IPS-NIHi11 (cell line): ENCODE measurements around the gene COBLL1.
A peak's percentile ranks its signal among the peaks of the same experiment; 100 is the strongest.
"Not testable (repeated sequence)": the region's sequence is repeated elsewhere in the genome, so short reads cannot be mapped to it uniquely, and the experiment has no call there.

ENCODE experiments used
- DNase-seq: peaks from one replicate; pipeline ENCODE4 v3.0.0; 2012; ENCODE audit warnings: mixed read lengths, low spot score

COBLL1 gene

GRCh38 chr2:164717000-164717803, 124.4 kb downstream of the COBLL1 start:
- DNase-seq = no peak

GRCh38 chr2:164714471-164714870, 127.2 kb downstream of the COBLL1 start:
- DNase-seq = no peak

DNA sequence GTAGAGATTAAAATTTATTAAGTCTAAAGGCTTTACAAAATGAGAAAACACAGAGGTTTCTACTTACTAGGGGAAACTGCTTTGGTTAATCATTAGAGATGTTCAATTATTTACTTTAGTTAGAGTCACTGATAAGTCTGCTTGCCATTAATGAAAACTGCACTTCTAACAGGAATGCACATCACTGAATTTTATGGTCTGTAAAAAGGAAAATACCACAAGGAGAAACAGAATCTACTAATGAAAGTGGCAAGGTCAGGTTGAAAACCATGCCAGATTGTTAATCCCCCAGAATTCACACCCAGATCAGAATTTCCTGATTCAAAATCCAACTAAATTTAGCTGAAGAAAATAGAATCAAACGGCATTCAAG, 129.9 kb downstream of the COBLL1 start:
- DNase-seq = no peak

DNA sequence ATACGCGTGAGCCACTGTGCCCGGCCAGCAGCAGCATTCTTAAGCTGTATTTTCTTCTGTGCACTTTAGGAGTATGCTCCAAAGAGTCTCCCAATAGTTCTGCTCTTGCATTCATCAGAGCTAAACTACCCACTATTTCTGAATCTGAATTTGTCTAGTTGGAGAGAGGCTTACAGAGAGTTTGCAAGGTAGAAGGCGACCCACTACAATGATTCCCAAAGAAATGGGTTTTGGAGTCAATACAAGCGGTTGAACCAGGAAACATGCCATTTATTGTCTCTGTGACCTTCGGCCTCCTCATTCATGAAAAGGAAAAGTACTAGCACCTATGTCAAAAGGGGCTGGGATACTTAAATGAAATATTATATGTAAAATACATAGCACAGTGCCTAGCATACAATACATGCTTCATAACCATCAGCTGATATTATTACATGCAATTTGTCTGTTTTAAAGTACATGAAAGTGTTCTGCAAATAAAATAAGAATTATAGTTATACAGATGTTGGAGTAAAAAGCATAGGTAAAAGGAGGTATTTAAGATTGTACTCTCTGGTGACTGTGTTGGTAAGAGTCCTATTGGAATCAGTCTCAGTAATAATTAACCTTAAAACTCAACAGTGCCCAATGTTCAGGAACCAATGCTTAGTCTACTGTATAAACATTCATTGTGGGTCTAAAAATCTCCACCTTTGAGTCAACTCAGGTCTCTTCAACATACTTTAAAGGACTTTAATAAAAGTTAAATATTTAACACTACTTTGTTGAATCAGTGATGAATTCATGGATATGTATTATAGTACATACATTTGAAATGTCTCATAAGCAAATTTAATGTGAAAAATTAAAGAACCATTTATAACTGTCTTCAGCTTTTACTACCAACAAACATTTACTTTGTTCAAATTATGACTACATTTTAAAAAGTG, 130.5 kb downstream of the COBLL1 start:
- DNase-seq = no peak

GRCh38 chr2:164710252-164710836, 131.3 kb downstream of the COBLL1 start:
- not testable (repeated sequence) for DNase-seq

- no peak for DNase-seq
These were observed 135.1 kb downstream of the COBLL1 start for GRCh38 chr2:164706522-164706921.

DNA sequence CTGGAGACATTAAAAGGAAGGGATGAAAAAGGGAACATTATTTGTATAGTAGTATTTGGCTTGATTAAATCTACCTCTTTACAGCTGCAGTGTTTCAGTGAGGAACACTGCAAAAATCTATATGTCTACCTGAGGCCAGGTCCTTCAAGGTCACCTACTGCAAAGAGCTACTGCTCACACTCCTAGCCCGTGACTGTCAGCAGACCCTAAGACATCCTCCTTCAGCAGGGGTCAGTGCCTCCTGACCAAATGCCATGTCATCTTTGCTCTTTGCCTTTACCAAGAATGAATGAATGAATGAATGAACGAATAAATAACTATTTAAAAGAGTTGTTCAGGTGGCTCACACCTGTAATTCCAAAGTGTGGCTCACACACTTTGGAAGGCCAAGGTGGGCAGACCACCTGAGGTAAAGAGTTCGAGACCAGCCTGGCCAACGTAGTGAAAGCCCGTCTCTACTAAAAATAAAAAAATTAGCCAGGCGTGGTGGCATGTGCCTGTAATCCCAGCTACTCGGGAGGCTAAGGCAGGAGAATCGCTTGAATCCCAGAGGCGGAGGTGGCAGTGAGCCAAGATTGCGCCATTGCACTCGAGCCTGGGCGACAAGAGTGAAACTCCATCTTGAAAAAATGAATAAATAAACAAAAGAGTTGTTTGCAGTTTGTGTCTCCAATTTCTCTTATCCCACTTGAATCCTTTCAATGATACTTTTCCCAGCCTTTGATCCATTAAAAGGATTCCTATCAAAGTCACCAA, 136.0 kb downstream of the COBLL1 start:
- no peak for DNase-seq

- no peak for DNase-seq
These were observed 137.5 kb downstream of the COBLL1 start for GRCh38 chr2:164703915-164704706.

GRCh38 chr2:164701565-164701964, 140.1 kb downstream of the COBLL1 start:
- DNase-seq = no peak

- DNase-seq = no peak
These were observed 141.2 kb downstream of the COBLL1 start for GRCh38 chr2:164700390-164700789.

- peak; percentile 11 for DNase-seq
These were observed 143.7 kb downstream of the COBLL1 start for GRCh38 chr2:164697688-164698461.

DNA sequence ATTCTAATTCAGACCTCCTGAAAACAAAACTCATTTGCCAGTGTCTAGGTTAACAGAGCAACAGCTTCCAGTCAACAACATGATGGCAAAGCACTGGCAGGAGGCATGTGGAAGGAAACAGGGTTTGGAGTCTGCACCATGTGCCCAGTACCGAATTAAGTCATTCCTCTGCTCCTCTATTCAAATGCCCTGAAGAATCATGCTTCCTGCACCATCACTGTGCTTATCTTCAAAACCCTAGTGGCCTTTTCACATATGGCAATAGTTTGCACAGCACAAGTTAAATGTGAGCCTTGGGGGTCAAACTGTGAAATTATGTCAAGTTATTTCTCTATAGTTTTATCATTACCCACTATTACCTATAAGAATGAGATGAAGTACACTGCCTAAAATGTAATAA, 145.0 kb downstream of the COBLL1 start:
- DNase-seq = no peak

- no peak for DNase-seq
These were observed 147.3 kb downstream of the COBLL1 start for GRCh38 chr2:164694275-164694695.

DNA sequence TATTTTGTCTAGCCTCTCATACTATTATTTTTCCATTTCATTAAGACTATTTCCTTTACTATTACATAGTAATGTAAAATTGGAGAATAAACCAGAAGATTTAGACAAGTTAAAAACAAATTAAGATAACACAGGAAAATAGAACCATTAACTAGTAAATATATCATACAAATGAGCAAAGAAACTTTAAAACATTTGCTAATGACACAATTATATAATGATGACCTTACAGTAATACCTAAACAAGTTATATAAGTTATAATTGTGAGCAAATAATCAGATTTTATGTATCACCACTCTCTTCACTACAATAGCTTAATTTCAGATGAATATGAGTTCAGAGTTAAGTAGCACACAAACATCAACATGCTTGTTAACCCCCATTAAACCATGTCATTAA, 147.8 kb downstream of the COBLL1 start:
- DNase-seq = no peak

- no peak for DNase-seq
These were observed 148.2 kb downstream of the COBLL1 start for GRCh38 chr2:164693390-164693789.

GRCh38 chr2:164692958-164693357, 148.7 kb downstream of the COBLL1 start:
- DNase-seq = no peak

GRCh38 chr2:164692114-164692513, 149.5 kb downstream of the COBLL1 start:
- DNase-seq = no peak

DNA sequence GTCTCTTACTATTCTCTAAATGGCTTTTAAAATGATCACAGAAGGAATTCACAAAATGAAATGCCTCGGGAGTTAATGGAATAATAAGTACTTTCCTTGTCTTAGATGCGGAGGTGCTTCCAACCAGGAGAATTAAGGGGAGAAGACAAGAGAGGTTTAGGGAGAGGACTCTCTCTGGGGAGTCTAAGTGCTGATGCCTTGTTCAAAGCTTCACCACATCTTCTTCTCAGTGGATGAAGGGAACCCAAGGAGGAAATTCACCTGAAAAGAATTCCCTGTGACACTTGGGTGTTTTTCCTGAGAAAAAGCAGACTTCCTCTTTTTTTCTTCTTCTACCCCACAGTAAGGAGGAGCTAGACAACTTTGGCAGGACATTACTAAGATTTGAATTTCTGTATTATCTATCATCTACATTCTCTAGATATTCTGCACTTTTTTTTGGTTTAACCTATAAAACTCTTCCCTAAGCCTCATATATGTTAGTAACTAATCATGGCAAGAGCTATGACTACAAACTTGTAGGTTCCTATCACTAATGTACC, 150.2 kb downstream of the COBLL1 start:
- no peak for DNase-seq

GRCh38 chr2:164690361-164690760, 151.3 kb downstream of the COBLL1 start:
- no peak for DNase-seq

DNA sequence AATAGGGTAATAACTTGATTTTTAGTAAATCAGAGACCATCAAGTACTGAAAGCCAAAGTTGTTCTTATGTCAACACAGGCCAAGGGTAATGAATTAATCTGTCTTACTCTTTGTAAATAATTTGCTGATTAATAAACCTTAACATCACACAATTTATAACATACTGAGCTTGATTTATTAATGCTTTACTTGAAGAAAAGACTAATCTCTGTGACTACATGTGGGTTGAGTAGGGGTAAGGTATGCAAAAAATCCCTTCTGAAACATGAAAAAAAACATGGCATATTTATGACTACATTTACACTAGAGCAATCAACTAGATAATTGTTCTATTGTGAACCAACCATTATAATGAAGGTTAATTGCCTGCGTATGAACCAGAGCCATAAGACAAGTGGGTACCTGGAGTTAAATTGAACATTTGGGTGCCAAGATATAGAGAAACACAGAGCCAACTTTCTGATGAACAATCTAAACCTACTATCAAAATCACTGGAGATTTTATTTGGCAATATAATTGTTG, 152.7 kb downstream of the COBLL1 start:
- DNase-seq = no peak
